GM18505 (cell line): Measurements from ENCODE around the gene CELA3B.
"Not testable (repeated sequence)": the region's sequence is repeated elsewhere in the genome, so short reads cannot be mapped to it uniquely, and the experiment has no call there.

Experiments
- ATAC-seq: cut with Tn5 transposase; IDR thresholded peaks from one replicate; pipeline ENCODE4 v1.9.1; 2021; ENCODE audit not compliant: unreplicated experiment
- POLR2A ChIP-seq: IDR thresholded peaks from 4 replicates; pipeline ENCODE4 v1.6.1; 2011; ENCODE audit warnings: borderline replicate concordance; ENCODE audit not compliant: insufficient read depth, insufficient read length; ENCODE audit errors: extremely low read depth

Gene CELA3B

DNA sequence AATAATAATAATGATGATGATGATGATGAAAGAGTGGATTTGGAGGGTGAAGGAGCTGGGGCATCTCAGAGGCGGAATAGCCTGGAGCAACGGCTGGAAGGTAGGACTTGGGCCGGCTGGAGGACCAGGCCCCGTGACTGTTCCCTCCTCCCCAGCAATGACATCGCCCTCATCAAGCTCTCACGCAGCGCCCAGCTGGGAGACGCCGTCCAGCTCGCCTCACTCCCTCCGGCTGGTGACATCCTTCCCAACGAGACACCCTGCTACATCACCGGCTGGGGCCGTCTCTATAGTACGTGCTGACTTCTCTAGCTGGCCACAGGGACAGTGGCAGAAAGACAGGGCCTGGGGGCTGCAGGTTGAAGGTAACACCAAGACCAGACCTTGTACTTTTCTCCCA, 6.7 kb downstream of the CELA3B start:
- not testable (repeated sequence) for ATAC-seq

DNA sequence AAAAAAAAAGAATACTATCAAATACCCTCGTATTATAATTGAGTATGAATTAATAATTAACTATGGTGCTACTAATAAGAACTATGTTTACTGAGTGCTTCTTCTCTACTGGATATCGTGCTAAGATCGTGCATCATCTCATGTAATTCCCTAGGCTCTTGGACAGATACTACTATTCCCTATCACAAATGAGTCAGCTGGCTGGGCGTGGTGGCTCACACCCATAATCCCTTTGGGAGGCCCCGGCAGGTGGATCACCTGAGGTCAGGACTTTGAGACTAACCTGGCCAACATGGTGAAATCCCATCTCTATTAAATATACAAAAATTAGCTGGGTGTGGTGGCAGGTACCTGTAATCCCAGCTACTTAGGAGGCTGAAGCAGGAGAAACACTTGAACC, 9.1 kb downstream of the CELA3B start:
- ATAC-seq = not testable (repeated sequence)

DNA sequence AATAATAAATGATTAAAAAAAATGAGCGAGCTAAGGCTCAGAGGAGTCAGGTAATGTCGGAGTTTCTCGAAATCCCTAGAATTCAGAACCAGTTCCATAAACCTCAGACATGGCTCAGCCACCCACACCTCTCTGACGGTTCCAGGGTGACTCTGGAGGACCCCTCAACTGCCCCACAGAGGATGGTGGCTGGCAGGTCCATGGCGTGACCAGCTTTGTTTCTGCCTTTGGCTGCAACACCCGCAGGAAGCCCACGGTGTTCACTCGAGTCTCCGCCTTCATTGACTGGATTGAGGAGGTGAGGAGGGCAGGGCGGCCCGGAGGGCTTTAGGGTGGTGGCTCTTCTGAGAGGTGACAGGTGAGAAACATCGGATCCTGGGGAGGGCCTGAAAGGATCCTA, 9.6 kb downstream of the CELA3B start:
- not testable (repeated sequence) for ATAC-seq

- ATAC-seq = not testable (repeated sequence)
These were observed 13.0 kb downstream of the CELA3B start for GRCh38 chr1:21989672-21990393.

DNA sequence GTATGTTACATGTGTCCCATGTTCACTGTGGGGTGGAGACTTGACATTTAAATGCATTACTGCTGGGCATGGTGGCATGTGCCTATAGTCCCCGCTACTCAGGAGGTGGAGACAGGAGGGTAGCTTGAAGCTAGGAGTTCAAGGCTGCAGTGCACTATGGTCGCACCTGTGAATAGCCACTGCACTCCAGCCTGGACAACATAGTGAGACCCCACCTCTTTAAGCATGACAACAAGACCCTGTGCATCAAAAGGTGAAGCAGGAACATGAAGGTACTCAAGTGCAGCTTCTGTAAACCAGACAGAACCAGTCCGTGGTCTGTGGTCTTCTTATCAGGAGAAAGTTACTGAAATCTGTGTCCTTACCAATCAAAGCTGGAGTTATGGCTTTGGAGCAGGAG, 15.4 kb downstream of the CELA3B start:
- not testable (repeated sequence) for ATAC-seq

DNA sequence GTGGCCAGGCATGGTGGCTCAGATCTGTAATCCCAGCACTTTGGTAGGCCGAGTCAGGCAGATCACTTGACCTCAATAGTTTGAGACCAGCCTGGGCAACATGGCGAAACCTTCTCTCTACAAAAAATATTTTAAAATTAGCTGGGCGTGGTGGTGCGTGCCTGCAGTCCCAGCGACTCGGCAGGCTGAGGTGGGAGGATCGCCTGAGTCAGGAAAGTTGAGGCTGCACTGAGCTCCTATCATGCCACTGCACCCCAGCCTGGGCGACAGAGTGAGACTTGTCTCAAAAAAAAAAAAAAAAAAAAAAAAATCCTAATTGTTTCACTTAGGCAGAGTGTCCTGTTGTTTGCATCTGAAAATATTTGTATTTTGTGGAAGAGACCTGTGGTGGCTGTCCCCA, 17.9 kb downstream of the CELA3B start:
- not testable (repeated sequence) for ATAC-seq

DNA sequence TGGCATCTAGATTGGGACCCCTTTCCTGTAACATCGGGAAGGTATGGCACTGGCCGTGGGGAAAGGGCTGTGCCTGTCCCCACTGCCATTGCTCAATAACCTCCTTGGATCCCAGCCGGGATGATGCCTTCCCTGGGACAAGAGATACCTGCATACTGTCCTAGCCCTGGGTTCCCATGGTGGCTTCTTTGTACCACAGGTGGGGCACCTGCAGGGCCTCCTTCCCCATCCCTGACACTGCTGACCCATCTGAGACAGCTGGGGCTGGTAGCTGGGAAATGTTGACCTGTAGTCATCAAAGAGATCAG, 19.8 kb downstream of the CELA3B start:
- not testable (repeated sequence) for ATAC-seq

GRCh38 chr1:21997891-21998623, 21.2 kb downstream of the CELA3B start:
- not testable (repeated sequence) for ATAC-seq

GRCh38 chr1:21998624-21999294, 21.9 kb downstream of the CELA3B start:
- ATAC-seq = not testable (repeated sequence)

- not testable (repeated sequence) for ATAC-seq
These were observed 22.8 kb downstream of the CELA3B start for GRCh38 chr1:21999645-22000044.

DNA sequence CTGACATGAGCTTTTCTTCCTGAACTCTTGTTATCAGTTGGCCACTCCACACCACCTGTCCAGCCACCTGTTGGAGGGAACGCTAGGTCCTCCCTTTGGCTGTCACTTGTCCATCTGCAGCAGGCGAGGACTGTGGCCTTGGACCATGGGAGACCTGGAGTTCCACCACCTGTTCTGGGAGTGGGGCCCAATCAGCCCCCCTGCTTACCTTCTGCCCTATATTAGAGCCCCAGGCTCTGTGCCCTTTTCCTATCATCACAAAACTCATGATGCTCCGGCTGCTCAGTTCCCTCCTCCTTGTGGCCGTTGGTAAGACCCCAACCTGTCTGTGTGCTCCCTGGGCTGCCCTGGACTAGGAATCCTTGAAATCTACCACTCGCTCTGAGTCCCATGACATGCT, 24.6 kb downstream of the CELA3B start, which contains the start of gene CELA3A:
TSS of gene CELA3A (plus strand) at position 249 of the 400 bp plus-strand sequence. CDS start at position 267, 18 bp downstream.
- no peak for TF ChIP-seq POLR2A
- ATAC-seq = no peak

DNA sequence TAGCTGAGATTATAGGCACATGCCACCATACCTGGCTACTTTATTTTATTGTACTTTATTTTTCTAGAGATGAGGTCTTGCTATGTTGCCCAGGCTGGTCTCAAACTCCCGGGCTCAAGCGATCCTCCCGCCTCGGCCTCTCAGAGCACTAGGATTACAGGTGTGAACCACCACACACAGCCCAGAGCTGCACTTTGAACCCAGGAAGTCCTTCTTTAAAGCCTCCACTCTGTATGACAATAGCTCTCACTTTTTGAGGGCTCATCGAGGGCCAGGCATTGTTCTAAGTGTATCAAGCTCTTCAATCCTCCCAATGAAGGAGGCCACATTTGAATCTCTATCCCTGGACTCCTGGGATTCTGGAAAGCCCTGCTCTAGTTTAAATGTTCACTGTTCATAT, 25.6 kb downstream of the CELA3B start:
- not testable (repeated sequence) for ATAC-seq

DNA sequence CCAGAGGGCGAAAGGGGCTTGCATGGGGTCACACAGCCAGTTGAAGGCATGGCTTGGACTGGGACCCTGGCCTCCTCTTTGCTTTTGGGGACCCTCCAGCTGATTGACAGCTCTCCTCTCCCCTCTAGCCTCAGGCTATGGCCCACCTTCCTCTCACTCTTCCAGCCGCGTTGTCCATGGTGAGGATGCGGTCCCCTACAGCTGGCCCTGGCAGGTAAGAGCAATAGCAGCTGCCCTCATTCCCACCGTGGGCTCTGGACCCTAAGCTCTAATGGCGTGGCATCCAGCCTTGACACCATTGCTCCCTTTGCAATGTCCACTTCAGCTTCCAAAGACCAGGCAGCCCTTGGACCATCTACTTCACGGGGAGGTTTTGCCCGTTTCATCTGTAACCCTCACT, 26.1 kb downstream of the CELA3B start:
- not testable (repeated sequence) for ATAC-seq

DNA sequence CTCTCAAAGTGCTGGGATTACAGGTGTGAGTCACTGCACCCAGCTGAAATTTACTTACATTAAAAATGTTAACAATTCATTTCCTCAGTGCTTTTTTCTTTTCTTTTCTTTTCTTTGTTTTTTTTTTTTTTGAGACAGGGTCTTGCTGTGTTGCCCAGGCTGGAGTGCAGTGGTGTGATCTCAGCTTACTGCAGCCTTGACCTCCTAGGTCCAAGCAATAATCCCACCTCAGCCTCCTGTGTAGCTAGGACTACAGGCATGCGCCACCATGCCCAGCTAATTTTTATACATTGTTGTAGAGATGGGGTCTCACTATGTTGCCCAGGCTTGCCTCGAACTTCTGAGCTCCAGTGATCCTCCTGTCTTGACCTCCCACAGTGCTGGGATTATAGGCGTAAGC, 27.1 kb downstream of the CELA3B start:
- not testable (repeated sequence) for ATAC-seq

GRCh38 chr1:22005261-22006149, 28.7 kb downstream of the CELA3B start:
- not testable (repeated sequence) for ATAC-seq

DNA sequence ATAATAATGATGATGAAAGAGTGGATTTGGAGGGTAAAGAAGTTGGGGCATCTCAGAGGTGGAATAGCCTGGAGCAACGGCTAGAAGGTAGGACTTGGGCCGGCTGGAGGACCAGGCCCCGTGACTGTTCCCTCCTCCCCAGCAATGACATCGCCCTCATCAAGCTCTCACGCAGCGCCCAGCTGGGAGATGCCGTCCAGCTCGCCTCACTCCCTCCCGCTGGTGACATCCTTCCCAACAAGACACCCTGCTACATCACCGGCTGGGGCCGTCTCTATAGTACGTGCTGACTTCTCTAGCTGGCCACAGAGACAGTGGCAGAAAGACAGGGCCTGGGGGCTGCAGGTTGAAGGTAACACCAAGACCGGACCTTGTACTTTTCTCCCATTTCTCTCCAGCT, 29.9 kb downstream of the CELA3B start:
- ATAC-seq = not testable (repeated sequence)

DNA sequence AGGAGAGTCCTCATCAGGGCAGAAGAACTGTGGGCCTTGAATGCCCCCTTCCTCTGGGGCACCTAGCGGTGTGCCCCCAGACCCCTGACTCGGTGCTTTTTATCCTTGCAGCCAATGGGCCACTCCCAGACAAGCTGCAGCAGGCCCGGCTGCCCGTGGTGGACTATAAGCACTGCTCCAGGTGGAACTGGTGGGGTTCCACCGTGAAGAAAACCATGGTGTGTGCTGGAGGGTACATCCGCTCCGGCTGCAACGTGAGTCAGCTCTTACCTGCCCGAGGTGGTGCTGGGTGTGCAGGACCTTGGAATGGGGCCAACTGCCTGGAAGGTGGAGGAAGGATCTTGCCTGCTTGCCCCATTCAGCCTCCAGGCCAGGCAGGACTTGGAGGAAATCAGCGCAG, 30.4 kb downstream of the CELA3B start:
- not testable (repeated sequence) for ATAC-seq

GRCh38 chr1:22009566-22009965, 32.7 kb downstream of the CELA3B start:
- not testable (repeated sequence) for ATAC-seq

DNA sequence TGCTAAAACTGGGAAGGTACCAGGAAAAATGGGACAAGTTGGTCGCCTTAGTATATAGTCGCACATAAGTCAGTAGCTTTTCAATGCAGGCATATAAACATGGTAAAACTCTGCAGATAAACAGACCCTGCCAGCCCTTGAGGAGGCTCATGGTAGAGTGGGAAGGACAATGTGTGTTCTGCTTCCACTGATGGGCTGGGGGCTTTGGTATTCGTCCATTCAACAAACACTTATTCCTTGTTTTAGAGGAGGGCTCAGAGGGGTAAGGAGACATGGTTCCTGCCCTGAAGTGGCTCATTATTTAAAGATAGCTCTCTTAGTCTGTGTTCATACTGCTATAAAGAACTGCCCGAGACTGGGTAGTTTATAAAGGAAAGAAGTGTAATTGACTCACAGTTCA, 35.9 kb downstream of the CELA3B start:
- not testable (repeated sequence) for ATAC-seq

GRCh38 chr1:22014575-22015206, 37.9 kb downstream of the CELA3B start:
- ATAC-seq = not testable (repeated sequence)
